Endothelial cell of umbilical vein (primary cell): ENCODE data around the gene IKZF5. TPM values are rescaled to one million over a fixed set of nuclear protein-coding genes. Genes with fewer than 3 reads are reported as not detected.

ENCODE experiments used
- BruUV-seq: library from RNA; stranded (reverse); fragments of 400-500 nt; replicated peaks from 2 replicates; lab custom pipeline; 2021; lab: Mats Ljungman, UMichigan
- CTCF ChIA-PET: fragments of 300-600, 350-600 bp; sonication (Branson Sonifier 250); formaldehyde crosslinking; loops from one replicate; lab custom pipeline; 2021; ENCODE audit warnings: antibody characterized with exemption, inconsistent platforms; lab: Charles Lee
- POLR2A ChIA-PET: fragments of 300-600, 350-600 bp; sonication (Branson Sonifier 250); formaldehyde crosslinking; loops from one replicate; lab custom pipeline; 2021; ENCODE audit warnings: antibody characterized with exemption, inconsistent platforms; lab: Charles Lee
- DNase-seq: peaks from one replicate; pipeline ENCODE4 v3.0.0-alpha.2; 2011; ENCODE audit warnings: low read depth, low spot score
- FAIRE-seq: peaks from 2 replicates; lab custom pipeline; 2011; peaks lifted over from hg19 to GRCh38; lab: Jason Lieb, UNC
- H2AFZ ChIP-seq: 2 replicates; pipeline ENCODE4 v1.6.0; 2012; ENCODE audit warnings: low read depth, low read length, control low read depth, inconsistent platforms
- H3K27ac ChIP-seq: 2 replicates; pipeline ENCODE4 v1.5.1; 2011; ENCODE audit warnings: low read depth, mild to moderate bottlenecking, control low read depth, low read length, moderate library complexity; ENCODE audit not compliant: insufficient read depth
- H3K27me3 ChIP-seq, 2 experiments: 2 replicates each; pipeline versions ENCODE4 v1.6.0 to v1.6.1; 2011; ENCODE audit warnings: low read length in 2 of 2, mixed read lengths in 1 of 2; ENCODE audit not compliant: control insufficient read depth in 2 of 2, insufficient read depth in 2 of 2
- H3K36me3 ChIP-seq, 2 experiments: 2 replicates in 1 of 2; 3 replicates in 1 of 2; pipeline ENCODE4 v1.5.1; 2011; ENCODE audit warnings: low read length in 2 of 2, mild to moderate bottlenecking in 1 of 2, moderate library complexity in 1 of 2; ENCODE audit not compliant: control insufficient read depth in 2 of 2, insufficient read depth in 2 of 2; ENCODE audit errors: extremely low read depth in 1 of 2
- H3K4me1 ChIP-seq: 3 replicates; pipeline ENCODE4 v1.5.1; 2011; ENCODE audit warnings: mild to moderate bottlenecking, low read length; ENCODE audit not compliant: control insufficient read depth, insufficient read depth; ENCODE audit errors: extremely low read depth
- H3K4me2 ChIP-seq: 2 replicates; pipeline ENCODE4 v1.6.1; 2011; ENCODE audit warnings: low read length, control low read depth, mixed read lengths; ENCODE audit not compliant: insufficient read depth
- H3K4me3 ChIP-seq, 3 experiments: fragments of 200-600 bp in 1 of 3; sonication (generic), shearing (Covaris generic) in 1 of 3; replicated peaks in 1 of 3; 2 replicates each; pipeline ENCODE4 v1.5.1; 2011 to 2016; ENCODE audit warnings: control low read depth in 3 of 3, low read length in 3 of 3, mild to moderate bottlenecking in 2 of 3, inconsistent platforms in 1 of 3, low read depth in 1 of 3, moderate library complexity in 1 of 3; ENCODE audit not compliant: insufficient read depth in 1 of 3
- H3K79me2 ChIP-seq: 2 replicates; pipeline ENCODE4 v1.6.0; 2012; ENCODE audit warnings: low read length, inconsistent platforms; ENCODE audit not compliant: control insufficient read depth, insufficient read depth
- H3K9ac ChIP-seq: replicated peaks from 2 replicates; pipeline ENCODE3; 2011; ENCODE audit warnings: low read length, control low read depth; ENCODE audit not compliant: insufficient read depth; ENCODE audit errors: extremely low read depth
- H3K9me1 ChIP-seq: replicated peaks from 3 replicates; pipeline ENCODE4 v1.6.0; 2011; ENCODE audit warnings: mild to moderate bottlenecking, low read length; ENCODE audit not compliant: control insufficient read depth, insufficient read depth; ENCODE audit errors: extremely low read depth
- H3K9me3 ChIP-seq: replicated peaks from 2 replicates; pipeline ENCODE4 v1.5.1; 2012; ENCODE audit warnings: low read length, inconsistent platforms; ENCODE audit not compliant: control insufficient read depth, insufficient read depth
- H4K20me1 ChIP-seq: replicated peaks from 2 replicates; pipeline ENCODE3; 2011; ENCODE audit warnings: mild to moderate bottlenecking, low read length; ENCODE audit not compliant: control insufficient read depth, insufficient read depth; ENCODE audit errors: extremely low read depth
- CTCF ChIP-seq, 2 donors: IDR thresholded peaks; 1 replicate in 1 of 2; 2 replicates in 1 of 2; pipeline ENCODE4 v1.5.1; 2011; ENCODE audit warnings: low read length in 2 of 2, mild to moderate bottlenecking in 2 of 2, moderate library complexity in 2 of 2, control low read depth in 1 of 2, inconsistent platforms in 1 of 2, low read depth in 1 of 2; ENCODE audit not compliant: insufficient read depth in 1 of 2; ENCODE audit errors: extremely low read depth in 1 of 2
- FOS ChIP-seq: IDR thresholded peaks from 2 replicates; pipeline ENCODE4 v1.6.1; 2011; ENCODE audit warnings: mild to moderate bottlenecking, low read length, moderate library complexity, borderline replicate concordance; ENCODE audit not compliant: insufficient read depth
- GATA2 ChIP-seq: IDR thresholded peaks from 2 replicates; pipeline ENCODE4 v1.7.0; 2011; ENCODE audit warnings: low read depth, mild to moderate bottlenecking, moderate library complexity, mixed read lengths, low read length; ENCODE audit not compliant: insufficient read length, insufficient read depth
- MAX ChIP-seq: IDR thresholded peaks from 2 replicates; pipeline ENCODE4 v1.6.1; 2011; ENCODE audit not compliant: insufficient read depth, insufficient read length
- MYC ChIP-seq: IDR thresholded peaks from one replicate; pipeline ENCODE4 v1.6.1; 2011; ENCODE audit warnings: mild to moderate bottlenecking, low read depth, low read length
- POLR2A ChIP-seq: IDR thresholded peaks from 2 replicates; pipeline ENCODE4 v1.6.1; 2012; ENCODE audit warnings: low read depth, mild to moderate bottlenecking, control low read depth, low read length
- POLR2AphosphoS5 ChIP-seq: IDR thresholded peaks from 2 replicates; pipeline ENCODE4 v1.6.1; 2012; ENCODE audit warnings: low read depth, mild to moderate bottlenecking, control low read depth, low read length, moderate library complexity; ENCODE audit not compliant: insufficient read depth
- dilution Hi-C: fragments of 300-500 bp; cut with MboI; formaldehyde crosslinking; loops from one replicate; pipeline ENCODE4 v1.15.0; 2019; ENCODE audit warnings: low sequenced_read_pairs; ENCODE audit not compliant: extremely low pct_ligation_motif_present
- intact Hi-C: fragments of 100-400 bp; cut with micrococcal nuclease; formaldehyde crosslinking; loops from one replicate; pipeline ENCODE4 v1.10.0; 2022
- polyA plus RNA-seq, 4 experiments: library from polyadenylated mRNA; depleted of rRNA in 3 of 4; stranded (reverse) in 3 of 4; unstranded in 1 of 4; fragments of >200 nt; gene quantifications; 2 replicates each; pipeline versions ENCODE4 v1.2.1 to v1.2.3, GENCODE V29; 2011 to 2012; ENCODE audit warnings: missing spikeins in 1 of 4
- total RNA-seq: library from RNA; stranded (reverse); gene quantifications from 2 replicates; pipeline ENCODE4 v1.2.3, GENCODE V29; 2021

The IKZF5 gene
- total and polyA plus RNA-seq, 2 donors (not counting 3 experiments of a cell fraction or from before 2014, with no cell fraction given), result 7.1 to 10.3 TPM

- POLR2A ChIA-PET, result no interaction called here
- no peak for TF ChIP-seq GATA2
- TF ChIP-seq MYC, result no peak
- TF ChIP-seq CTCF (IDR thresholded peaks at IDR 0.05; ENCODE audit: extremely low read depth in 1 of 2, insufficient read depth in 1 of 2, low read depth in 1 of 2, low read length in 2 of 2), result no peak
- TF ChIP-seq MAX, result no peak
- TF ChIP-seq FOS, result no peak
- TF ChIP-seq POLR2A, result no peak
- TF ChIP-seq POLR2AphosphoS5, result no peak
- Histone ChIP-seq H4K20me1 (no peaks in the 10 kb centered on the region), H3K4me2 (no peak overlapping the region), H3K9me3 (no peaks in the 10 kb centered on the region), H3K36me3 (no peaks in the 10 kb centered on the region), H3K79me2 (no peaks in the 10 kb centered on the region), H3K9me1 (no peaks in the 10 kb centered on the region), H3K4me1 (no peaks in the 10 kb centered on the region), H3K27ac (no peak overlapping the region), H3K27me3 (no peaks in the 10 kb centered on the region), H2AFZ (no peak overlapping the region), H3K4me3 (no peak overlapping the region), H3K9ac (no peak overlapping the region)
- no peak for DNase-seq
- intact Hi-C loops (no loop called here), dilution Hi-C loops (no loop called here)
- no TSS peak for BruUV-seq
- CTCF ChIA-PET, result interaction anchor here (1.0 kb wide), 1 partner anchor 15 kb away, joined by 3 read pairs; no protein-coding TSS in a partner anchor
- no peak for FAIRE-seq
Measured at GRCh38 chr10:123027861-123028260, 19.3 kb upstream of the IKZF5 start.
